GM19452 (cell line): ENCODE data around the gene EXTL1.
"Not testable (repeated sequence)": the region's sequence is repeated elsewhere in the genome, so short reads cannot be mapped to it uniquely, and the experiment has no call there.

Experiments
- ATAC-seq: cut with Tn5 transposase; IDR thresholded peaks from one replicate; pipeline ENCODE4 v1.9.1; 2021; ENCODE audit not compliant: unreplicated experiment

The EXTL1 gene, protein sequence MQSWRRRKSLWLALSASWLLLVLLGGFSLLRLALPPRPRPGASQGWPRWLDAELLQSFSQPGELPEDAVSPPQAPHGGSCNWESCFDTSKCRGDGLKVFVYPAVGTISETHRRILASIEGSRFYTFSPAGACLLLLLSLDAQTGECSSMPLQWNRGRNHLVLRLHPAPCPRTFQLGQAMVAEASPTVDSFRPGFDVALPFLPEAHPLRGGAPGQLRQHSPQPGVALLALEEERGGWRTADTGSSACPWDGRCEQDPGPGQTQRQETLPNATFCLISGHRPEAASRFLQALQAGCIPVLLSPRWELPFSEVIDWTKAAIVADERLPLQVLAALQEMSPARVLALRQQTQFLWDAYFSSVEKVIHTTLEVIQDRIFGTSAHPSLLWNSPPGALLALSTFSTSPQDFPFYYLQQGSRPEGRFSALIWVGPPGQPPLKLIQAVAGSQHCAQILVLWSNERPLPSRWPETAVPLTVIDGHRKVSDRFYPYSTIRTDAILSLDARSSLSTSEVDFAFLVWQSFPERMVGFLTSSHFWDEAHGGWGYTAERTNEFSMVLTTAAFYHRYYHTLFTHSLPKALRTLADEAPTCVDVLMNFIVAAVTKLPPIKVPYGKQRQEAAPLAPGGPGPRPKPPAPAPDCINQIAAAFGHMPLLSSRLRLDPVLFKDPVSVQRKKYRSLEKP

DNA sequence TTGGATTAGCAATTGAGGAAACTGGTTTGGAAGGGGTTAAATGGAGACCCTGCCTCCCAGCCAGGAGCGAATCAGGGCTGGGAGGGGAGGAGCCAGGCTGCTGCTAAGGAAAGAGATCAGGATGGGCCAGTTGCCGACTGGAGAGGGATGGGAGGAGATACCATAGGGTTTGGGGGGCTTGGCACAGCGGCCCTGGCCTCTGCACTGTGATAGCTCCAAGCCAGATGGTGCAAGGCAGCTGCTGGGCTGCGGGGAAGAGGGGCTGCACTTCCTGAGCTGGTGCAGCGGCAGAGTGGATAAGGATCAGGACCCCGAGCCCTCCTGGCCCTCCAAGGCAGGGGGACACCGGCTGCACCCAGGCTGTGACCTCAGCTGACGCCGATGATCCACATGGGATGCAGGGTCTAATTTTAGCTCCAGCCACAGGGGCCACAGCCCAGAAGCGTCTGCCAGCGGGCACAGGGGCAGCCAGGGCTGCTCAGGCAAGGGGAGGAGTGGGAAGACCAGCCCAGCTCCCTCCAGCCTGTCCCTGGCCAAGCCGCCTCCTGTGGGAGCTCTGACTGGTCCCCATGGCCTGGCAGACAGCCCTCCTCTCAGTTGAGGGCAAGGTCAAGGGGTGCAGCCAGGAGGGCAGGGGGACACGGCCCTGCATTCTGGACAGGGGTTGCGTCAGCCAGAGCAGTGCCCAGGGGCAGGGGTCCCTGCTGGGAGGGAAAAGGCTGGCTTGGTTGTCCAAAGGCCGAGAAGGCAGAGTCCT, at the start of gene EXTL1:
Gene EXTL1 (plus strand): TSS at position 129 of the 757 bp plus-strand sequence. CDS start 872 bp downstream, outside the sequence.
- ATAC-seq, result no peak

DNA sequence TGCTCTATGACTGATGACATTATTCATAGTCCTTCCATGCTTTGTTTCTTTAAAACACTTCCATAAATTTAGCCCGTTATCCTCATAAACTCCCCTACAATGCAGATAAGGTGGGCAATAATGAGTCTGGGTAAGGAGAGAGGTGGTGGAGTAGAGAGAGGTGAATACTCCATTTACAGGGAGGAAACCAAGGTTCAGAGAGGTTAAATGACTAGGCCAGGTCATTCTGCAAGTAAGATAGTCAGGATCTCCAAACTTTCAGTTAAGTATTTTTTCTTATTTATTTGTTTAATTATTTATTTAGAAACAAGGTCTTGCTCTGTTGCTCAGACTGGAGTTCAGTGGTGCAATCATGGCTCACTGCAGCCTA, 49.8 kb upstream of the EXTL1 start:
- ATAC-seq, result no peak

DNA sequence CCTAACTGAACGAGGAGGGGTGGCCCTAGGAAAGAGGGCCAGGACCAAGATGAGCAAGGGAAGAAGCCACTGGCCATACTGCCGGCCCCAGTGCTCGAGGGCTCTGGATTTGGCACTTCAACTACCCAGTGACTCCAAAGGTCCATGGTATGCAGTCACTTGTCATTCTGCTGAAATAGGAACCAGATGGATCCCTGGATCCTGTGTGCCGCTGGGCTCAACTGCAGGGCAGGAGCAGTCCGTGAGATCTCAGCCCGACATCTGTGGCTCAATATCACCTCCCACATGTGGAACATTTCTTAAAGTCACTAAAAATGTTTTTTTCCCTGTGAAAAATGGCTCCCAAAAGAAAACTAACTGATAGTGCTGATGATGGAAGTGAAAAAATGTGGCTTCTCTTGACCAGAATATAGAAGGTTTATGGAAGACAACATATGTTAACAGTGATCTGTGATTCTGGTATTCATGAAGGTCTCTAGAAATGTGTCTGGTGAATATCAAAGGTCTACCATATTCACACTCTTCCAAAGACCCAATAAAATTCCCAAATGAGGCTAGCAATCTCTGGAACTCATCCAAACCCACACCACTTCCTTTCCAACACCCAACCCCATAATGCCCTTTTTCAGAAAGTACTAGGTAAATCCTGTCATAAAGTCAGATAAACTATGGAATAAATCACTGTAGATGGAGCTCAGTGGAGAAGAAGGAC, 47.8 kb upstream of the EXTL1 start:
- no peak for ATAC-seq

DNA sequence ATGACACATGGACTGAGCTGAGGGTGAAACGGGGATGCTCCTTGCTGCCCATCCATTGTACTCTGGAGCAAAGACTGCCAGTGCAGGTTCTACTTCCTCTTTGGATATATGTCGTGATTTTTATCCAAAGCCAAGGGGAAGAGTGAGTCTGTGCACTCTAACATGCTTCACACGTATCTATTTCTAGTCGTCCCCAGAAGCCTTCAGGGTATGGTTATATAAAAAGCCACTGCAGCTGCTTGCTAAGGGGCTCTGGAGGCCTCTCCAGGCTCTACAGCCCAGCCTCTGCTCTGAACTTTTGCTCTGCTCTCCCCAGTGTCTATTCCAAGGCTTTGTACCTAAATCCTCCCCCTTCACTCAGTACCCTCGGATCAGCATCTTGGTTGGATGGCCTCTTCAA, 43.8 kb upstream of the EXTL1 start:
- no peak for ATAC-seq

DNA sequence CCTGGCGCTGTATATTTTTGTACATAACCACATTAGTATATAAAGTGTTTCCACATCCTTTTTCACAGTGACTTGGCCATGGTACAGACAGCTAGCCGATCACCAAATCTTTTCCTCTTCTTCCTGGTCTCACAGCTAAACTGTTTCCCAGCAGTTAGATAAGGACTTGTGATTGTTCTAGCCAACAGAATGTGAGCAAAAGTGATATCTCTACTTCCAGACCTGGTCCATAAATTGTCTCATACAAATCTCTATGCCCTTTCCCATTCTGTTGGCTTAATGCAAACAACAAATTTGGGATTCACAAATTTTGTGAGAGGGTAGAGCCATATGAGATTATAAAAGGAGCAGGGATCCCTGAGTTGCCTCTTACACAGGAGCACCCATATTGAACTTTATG, 43.2 kb upstream of the EXTL1 start:
- no peak for ATAC-seq

DNA sequence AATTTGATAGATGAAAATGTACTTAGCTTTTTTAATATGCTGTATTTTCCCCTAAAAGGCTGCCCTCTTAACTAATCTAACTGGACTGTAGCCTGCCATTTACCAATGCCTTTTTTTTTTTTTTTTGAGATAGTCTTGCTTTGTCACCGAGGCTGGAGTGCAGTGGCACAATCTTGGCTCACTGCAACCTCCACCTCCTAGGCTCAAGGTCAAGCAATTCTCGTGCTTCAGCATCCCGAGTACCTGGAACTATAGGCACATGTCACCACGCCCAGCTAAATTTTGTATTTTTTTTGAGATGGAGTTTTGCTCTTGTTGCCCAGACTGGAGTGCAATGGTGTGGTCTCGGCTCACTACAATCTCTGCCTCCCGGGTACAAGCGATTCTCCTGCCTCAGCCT, 42.4 kb upstream of the EXTL1 start:
- no peak for ATAC-seq

DNA sequence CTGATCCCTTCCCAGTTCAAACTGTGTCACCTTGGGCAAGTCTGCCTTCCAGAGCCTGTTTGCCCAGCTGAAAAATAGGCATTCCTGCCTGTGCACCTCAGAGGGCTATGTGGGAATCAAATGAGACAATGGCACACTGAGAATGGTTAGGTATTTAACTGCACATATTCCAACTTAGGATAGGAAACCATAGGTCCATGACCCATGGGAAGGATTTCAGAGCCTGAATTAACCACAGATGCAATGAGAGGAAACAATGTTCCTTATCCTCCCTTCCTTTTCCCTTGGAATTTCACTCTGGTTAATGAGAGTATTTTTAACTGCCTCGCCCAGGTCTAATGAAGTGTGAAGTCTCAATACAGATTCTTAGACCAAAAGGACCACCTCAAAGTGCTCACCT, 36.4 kb upstream of the EXTL1 start:
- no peak for ATAC-seq

DNA sequence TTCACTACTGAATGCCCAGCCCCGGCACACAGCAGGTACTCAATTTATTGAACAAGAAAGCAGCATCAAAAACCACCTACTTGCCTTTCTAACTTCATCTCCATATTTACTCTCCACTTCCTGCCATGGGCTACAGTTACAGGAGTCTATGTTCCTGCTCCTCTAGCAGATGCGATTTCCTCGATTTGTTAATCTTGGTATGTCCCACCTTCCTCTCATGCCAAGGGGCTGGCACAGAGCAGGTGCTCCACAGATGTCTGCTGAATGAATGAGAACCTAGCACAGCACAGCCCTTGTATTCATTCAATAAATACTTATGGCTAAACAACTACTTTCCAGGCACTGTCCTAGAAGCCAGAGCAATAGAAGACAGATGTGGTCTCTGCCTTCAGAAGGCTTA, 35.9 kb upstream of the EXTL1 start:
- ATAC-seq, result no peak

DNA sequence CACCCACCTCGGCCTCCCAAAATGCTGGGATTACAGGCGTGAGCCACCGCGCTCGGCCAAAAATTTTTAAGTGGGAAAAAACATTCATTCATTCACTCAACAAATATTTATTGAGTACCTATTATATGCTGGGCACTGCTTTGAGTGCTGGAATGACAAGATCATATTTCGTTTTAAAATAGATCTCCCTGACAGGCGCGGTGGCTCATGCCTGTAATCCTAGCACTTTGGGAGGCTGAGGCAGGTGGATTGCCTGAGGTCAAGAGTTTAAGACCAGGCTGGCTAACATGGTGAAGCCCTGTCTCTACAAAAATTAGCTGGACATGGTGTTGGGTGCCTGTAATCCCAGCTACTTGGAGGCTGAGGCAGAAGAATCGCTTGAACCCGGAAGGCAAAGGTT, 34.8 kb upstream of the EXTL1 start:
- not testable (repeated sequence) for ATAC-seq

DNA sequence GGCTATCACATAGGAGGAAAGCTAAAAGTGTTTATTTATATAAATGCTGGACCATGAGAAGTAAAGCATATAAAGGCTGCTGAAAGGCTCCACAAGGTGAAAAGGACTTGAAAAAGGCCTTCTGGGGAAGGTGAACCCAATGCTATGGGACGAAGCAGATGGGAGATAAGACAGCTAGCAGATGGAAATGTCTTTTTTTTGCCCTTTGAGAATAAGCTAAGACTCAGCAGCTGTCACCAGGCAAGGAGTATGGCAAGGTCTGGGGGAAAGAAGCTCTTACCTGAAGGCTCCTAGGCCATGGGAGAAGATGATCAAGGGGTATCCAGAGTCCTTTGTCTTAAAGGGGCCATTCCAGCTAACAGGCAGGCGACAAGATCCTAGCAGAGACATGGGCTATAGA, 33.6 kb upstream of the EXTL1 start:
- no peak for ATAC-seq

DNA sequence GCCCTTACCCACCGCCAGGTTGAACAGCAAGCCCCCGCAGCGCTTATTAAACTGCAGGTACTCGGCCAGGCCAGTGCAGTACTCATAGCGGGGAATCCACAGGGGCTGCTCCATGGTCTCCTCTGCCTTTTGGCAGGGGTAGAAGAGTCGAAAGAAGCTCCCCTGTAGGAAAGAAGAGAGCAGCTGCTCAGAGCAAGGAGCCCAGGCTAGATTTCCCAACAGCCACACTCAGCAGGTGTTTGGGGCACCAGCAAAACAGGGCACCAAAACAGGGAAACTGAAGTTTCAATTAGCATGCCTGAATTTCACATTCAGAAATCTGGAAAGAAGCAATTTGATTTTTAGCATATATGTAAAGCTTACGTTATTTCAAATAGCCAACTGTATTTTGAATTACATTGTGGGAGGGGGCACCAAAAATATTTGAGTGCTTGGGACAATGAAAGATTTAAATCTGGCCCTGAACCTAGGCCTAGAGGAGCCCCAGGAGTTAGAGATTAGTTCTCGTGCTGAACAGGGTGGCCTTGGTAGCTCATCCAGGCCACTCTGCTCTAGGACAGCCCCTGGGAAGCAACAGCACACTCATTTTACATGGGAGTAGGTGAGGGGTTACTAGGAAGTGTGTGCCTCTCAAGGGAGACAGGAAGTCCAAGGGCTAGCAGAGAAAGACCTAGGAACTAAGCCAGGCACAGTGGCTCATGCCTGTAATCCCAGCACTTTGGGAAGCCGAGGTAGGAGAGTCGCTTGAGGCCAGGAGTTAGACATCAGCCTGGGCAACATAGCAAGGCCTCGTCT, 31.9 kb upstream of the EXTL1 start:
- ATAC-seq, result no peak

DNA sequence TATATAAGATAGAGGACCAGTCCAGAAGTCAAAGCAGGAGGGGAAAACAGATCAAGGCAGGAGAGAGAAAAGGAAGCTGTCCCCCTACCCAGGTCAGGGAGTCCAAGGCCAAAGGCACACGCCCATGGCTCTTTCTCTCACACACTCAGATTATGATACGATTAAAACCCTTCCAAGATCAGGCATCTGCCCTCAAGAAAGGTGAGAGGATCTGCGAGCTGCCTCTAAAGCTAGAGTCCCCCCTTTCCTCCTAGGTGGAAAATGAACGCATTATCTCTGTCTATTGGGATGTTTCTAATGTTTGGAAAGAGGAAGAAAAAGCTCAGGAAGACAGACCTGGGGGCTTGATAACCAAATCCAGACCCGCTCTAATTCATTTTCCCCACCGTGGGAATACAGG, 31.3 kb upstream of the EXTL1 start:
- ATAC-seq, result no peak

DNA sequence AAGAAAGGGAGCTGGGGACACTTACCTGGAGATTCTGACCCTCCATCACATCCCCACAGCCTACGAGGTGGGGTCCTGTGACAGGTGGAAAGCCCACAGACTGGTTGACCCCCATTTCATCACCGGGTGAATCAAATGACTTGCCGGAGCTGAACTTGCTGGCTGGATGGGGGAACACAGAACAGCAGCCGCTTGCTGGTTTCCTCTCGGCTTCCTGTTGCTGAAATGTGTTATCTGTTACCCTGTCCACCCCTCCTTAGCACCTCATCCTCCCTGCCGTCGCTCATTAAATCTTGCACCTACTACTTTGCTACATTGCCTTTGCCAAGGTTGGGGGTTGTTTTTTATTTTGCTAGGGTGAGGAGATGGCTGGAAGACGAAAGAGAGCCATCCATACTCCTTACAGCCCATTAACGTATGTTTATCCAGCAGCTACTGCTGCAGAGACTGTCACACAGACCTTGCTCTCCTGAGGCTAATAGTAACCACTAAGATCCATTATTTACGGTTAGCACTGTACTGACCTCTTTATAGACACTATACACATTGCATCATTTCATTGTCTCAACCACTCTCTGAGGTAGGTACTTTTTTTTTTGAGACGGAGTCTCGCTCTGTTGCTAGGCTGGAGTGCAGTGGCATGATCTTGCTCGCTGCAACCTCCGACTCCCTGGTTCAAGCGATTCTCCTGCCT, 30.7 kb upstream of the EXTL1 start:
- ATAC-seq, result no peak

DNA sequence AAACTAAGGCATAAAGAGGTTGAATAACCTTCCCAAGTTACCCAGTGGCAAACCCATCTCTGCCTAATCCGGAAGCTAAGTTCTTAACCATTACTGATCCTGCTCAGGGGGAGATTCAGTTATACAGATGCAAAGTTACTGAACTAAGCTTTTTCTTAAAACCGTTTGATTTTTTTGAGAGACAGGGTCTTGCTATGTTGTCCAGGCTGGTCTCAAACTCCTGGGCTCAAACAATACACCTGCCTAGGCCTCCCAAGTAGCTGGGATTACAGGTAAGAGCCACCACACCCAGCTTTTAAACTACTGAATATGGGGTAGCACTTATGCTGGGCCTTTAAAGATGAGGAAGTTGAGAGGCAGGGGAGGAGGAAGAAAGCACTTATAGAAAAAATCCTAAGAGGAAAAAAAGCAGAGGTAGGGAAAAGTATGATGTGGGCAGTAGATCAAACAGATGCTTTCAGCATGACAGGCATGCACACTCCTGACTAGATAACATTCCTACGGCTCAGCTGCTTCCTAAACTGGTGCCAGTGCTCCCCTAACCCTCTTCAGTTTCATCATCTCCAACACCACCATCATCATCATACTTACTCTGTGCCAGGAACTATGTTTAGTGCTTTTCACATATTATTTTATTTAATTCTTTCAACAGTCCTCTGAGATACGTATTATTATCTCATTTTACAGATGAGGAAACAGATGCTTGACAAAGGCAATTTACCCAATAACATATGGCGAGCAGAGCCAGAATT, 29.5 kb upstream of the EXTL1 start:
- ATAC-seq, result no peak

DNA sequence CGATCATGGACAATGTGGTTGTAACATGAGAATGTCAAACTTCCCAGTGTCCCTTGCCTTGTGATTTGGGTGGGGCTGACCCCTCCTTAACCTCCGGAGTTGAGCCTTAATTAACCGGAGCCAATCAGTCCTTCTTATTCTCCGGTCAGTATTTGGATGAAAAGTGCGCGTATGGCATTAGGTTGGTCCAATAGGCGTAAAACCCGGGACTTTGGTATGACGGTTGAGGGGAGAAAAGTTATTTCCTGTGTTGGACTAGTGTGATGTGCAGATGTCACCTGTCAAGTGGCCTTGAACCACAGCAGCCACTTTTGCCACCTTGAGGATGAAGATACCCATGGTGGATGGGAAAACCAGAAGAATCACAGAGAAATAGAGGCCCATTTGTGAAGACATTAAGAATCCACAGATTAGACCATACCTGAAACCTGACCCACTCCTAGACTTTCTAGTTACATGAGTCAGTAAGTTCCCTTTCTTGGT, 28.8 kb upstream of the EXTL1 start:
- ATAC-seq, result no peak

DNA sequence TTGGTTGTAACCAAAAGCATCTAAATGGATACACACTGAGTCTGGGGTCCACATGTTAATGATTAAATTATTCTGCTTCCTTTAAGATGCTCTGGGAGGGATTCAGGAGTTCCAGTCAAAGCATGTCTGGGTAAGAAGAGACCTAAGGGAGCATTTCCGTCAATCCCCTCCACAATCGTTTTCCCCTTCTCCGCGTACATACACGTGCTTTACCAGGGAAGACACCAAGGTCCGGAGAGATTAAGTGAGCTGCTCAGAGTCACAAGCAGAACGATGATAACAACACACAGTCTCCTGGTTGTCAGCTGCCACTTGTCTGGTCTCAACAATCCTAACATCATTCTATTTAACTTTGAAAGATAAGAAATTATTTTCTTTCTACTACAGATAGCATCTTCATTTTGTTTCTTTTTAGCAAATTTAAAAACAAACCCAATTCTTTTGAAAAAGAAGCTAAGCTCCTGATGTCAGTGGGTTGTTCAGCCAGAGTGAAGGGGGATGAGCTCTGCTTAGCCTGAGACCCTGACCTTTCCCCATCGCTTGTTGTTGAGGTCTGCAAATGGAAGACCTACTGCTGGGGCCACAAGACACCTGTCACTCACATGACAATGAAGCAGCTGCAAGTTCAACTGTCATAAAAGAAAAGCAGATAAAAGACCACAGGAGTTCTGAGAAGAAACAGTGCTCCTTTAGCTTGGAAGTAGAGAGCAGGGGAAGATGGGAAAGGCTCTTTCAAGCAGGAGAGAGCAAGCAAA, 28.2 kb upstream of the EXTL1 start:
- ATAC-seq, result no peak

DNA sequence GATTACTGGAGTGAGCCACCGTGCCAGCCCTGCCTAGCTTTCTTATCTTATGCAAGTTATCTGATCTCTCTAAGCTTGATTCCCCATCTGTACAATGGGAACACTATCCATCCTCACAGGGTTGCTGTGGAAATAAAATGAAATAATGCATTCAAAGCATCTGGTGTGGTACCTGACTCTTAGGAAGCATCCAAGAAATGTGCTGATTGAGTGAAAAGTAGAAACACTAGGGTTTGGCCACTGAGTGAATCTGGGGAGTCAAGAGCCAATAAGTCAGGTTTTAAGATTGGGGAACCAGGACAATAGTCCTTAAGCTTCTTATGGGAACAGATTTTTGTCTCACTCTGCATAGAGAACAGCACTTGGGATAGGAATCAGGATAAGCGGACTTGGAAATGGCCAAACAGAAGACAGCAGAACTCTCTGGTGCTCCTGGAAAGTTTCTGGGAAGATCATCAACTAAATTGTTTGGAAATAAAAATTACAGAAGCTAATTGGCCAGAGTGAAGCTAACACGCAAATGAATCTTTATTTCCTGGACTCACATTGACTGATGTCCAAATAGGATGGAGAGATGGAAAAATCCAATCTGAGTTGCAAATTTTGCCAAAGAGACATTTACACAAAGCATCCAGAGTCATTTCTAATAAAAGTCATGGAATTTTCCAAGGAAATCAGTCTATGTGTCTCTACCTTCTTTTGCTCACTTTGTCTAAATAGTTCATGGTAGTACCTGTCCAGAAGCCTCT, 27.0 kb upstream of the EXTL1 start:
- no peak for ATAC-seq
